Endothelial cell of umbilical vein (primary cell): Measurements from ENCODE around the gene MUC20. TPM values are rescaled to one million over a fixed set of nuclear protein-coding genes. Genes with fewer than 3 reads are reported as not detected.

ENCODE experiments used
- BruUV-seq: library from RNA; stranded (reverse); fragments of 400-500 nt; replicated peaks from 2 replicates; lab custom pipeline; 2021; lab: Mats Ljungman, UMichigan
- CTCF ChIA-PET: fragments of 300-600, 350-600 bp; sonication (Branson Sonifier 250); formaldehyde crosslinking; loops from one replicate; lab custom pipeline; 2021; ENCODE audit warnings: antibody characterized with exemption, inconsistent platforms; lab: Charles Lee
- POLR2A ChIA-PET: fragments of 300-600, 350-600 bp; sonication (Branson Sonifier 250); formaldehyde crosslinking; loops from one replicate; lab custom pipeline; 2021; ENCODE audit warnings: antibody characterized with exemption, inconsistent platforms; lab: Charles Lee
- DNase-seq: peaks from one replicate; pipeline ENCODE4 v3.0.0-alpha.2; 2011; ENCODE audit warnings: low read depth, low spot score
- FAIRE-seq: peaks from 2 replicates; lab custom pipeline; 2011; peaks lifted over from hg19 to GRCh38; lab: Jason Lieb, UNC
- H2AFZ ChIP-seq: 2 replicates; pipeline ENCODE4 v1.6.0; 2012; ENCODE audit warnings: low read depth, low read length, control low read depth, inconsistent platforms
- H3K27ac ChIP-seq: 2 replicates; pipeline ENCODE4 v1.5.1; 2011; ENCODE audit warnings: low read depth, mild to moderate bottlenecking, control low read depth, low read length, moderate library complexity; ENCODE audit not compliant: insufficient read depth
- H3K27me3 ChIP-seq, 2 experiments: 2 replicates each; pipeline versions ENCODE4 v1.6.0 to v1.6.1; 2011; ENCODE audit warnings: low read length in 2 of 2, mixed read lengths in 1 of 2; ENCODE audit not compliant: control insufficient read depth in 2 of 2, insufficient read depth in 2 of 2
- H3K36me3 ChIP-seq, 2 experiments: 2 replicates in 1 of 2; 3 replicates in 1 of 2; pipeline ENCODE4 v1.5.1; 2011; ENCODE audit warnings: low read length in 2 of 2, mild to moderate bottlenecking in 1 of 2, moderate library complexity in 1 of 2; ENCODE audit not compliant: control insufficient read depth in 2 of 2, insufficient read depth in 2 of 2; ENCODE audit errors: extremely low read depth in 1 of 2
- H3K4me1 ChIP-seq: 3 replicates; pipeline ENCODE4 v1.5.1; 2011; ENCODE audit warnings: mild to moderate bottlenecking, low read length; ENCODE audit not compliant: control insufficient read depth, insufficient read depth; ENCODE audit errors: extremely low read depth
- H3K4me2 ChIP-seq: 2 replicates; pipeline ENCODE4 v1.6.1; 2011; ENCODE audit warnings: low read length, control low read depth, mixed read lengths; ENCODE audit not compliant: insufficient read depth
- H3K4me3 ChIP-seq, 3 experiments: fragments of 200-600 bp in 1 of 3; sonication (generic), shearing (Covaris generic) in 1 of 3; replicated peaks in 1 of 3; 2 replicates each; pipeline ENCODE4 v1.5.1; 2011 to 2016; ENCODE audit warnings: control low read depth in 3 of 3, low read length in 3 of 3, mild to moderate bottlenecking in 2 of 3, inconsistent platforms in 1 of 3, low read depth in 1 of 3, moderate library complexity in 1 of 3; ENCODE audit not compliant: insufficient read depth in 1 of 3
- H3K79me2 ChIP-seq: 2 replicates; pipeline ENCODE4 v1.6.0; 2012; ENCODE audit warnings: low read length, inconsistent platforms; ENCODE audit not compliant: control insufficient read depth, insufficient read depth
- H3K9ac ChIP-seq: replicated peaks from 2 replicates; pipeline ENCODE3; 2011; ENCODE audit warnings: low read length, control low read depth; ENCODE audit not compliant: insufficient read depth; ENCODE audit errors: extremely low read depth
- H3K9me1 ChIP-seq: replicated peaks from 3 replicates; pipeline ENCODE4 v1.6.0; 2011; ENCODE audit warnings: mild to moderate bottlenecking, low read length; ENCODE audit not compliant: control insufficient read depth, insufficient read depth; ENCODE audit errors: extremely low read depth
- H3K9me3 ChIP-seq: replicated peaks from 2 replicates; pipeline ENCODE4 v1.5.1; 2012; ENCODE audit warnings: low read length, inconsistent platforms; ENCODE audit not compliant: control insufficient read depth, insufficient read depth
- H4K20me1 ChIP-seq: replicated peaks from 2 replicates; pipeline ENCODE3; 2011; ENCODE audit warnings: mild to moderate bottlenecking, low read length; ENCODE audit not compliant: control insufficient read depth, insufficient read depth; ENCODE audit errors: extremely low read depth
- EZH2 ChIP-seq: IDR thresholded peaks from 2 replicates; pipeline ENCODE4 v1.6.1; 2012; ENCODE audit warnings: borderline replicate concordance, low read depth, mild to moderate bottlenecking, moderate library complexity, low read length, inconsistent platforms; ENCODE audit not compliant: severe bottlenecking
- FOS ChIP-seq: IDR thresholded peaks from 2 replicates; pipeline ENCODE4 v1.6.1; 2011; ENCODE audit warnings: mild to moderate bottlenecking, low read length, moderate library complexity, borderline replicate concordance; ENCODE audit not compliant: insufficient read depth
- GATA2 ChIP-seq: IDR thresholded peaks from 2 replicates; pipeline ENCODE4 v1.7.0; 2011; ENCODE audit warnings: low read depth, mild to moderate bottlenecking, moderate library complexity, mixed read lengths, low read length; ENCODE audit not compliant: insufficient read length, insufficient read depth
- JUN ChIP-seq: IDR thresholded peaks from 2 replicates; pipeline ENCODE4 v1.6.1; 2011; ENCODE audit warnings: borderline replicate concordance, low read depth; ENCODE audit not compliant: insufficient read length, insufficient read depth
- MAX ChIP-seq: IDR thresholded peaks from 2 replicates; pipeline ENCODE4 v1.6.1; 2011; ENCODE audit not compliant: insufficient read depth, insufficient read length
- MYC ChIP-seq: IDR thresholded peaks from one replicate; pipeline ENCODE4 v1.6.1; 2011; ENCODE audit warnings: mild to moderate bottlenecking, low read depth, low read length
- POLR2A ChIP-seq: IDR thresholded peaks from 2 replicates; pipeline ENCODE4 v1.6.1; 2012; ENCODE audit warnings: low read depth, mild to moderate bottlenecking, control low read depth, low read length
- POLR2AphosphoS5 ChIP-seq: IDR thresholded peaks from 2 replicates; pipeline ENCODE4 v1.6.1; 2012; ENCODE audit warnings: low read depth, mild to moderate bottlenecking, control low read depth, low read length, moderate library complexity; ENCODE audit not compliant: insufficient read depth
- dilution Hi-C: fragments of 300-500 bp; cut with MboI; formaldehyde crosslinking; loops from one replicate; pipeline ENCODE4 v1.15.0; 2019; ENCODE audit warnings: low sequenced_read_pairs; ENCODE audit not compliant: extremely low pct_ligation_motif_present
- intact Hi-C: fragments of 100-400 bp; cut with micrococcal nuclease; formaldehyde crosslinking; loops from one replicate; pipeline ENCODE4 v1.10.0; 2022
- polyA plus RNA-seq, 4 experiments: library from polyadenylated mRNA; depleted of rRNA in 3 of 4; stranded (reverse) in 3 of 4; unstranded in 1 of 4; fragments of >200 nt; gene quantifications; 2 replicates each; pipeline versions ENCODE4 v1.2.1 to v1.2.3, GENCODE V29; 2011 to 2012; ENCODE audit warnings: missing spikeins in 1 of 4
- total RNA-seq: library from RNA; stranded (reverse); gene quantifications from 2 replicates; pipeline ENCODE4 v1.2.3, GENCODE V29; 2021
- TF ChIP-seq, protein P1 (sequence below), 2 donors: IDR thresholded peaks; 1 replicate in 1 of 2; 2 replicates in 1 of 2; pipeline ENCODE4 v1.5.1; 2011; ENCODE audit warnings: low read length in 2 of 2, mild to moderate bottlenecking in 2 of 2, moderate library complexity in 2 of 2, control low read depth in 1 of 2, inconsistent platforms in 1 of 2, low read depth in 1 of 2; ENCODE audit not compliant: insufficient read depth in 1 of 2; ENCODE audit errors: extremely low read depth in 1 of 2

Gene MUC20
- total and polyA plus RNA-seq, 2 donors (not counting 3 experiments of a cell fraction or from before 2014, with no cell fraction given): 0.62 TPM; not detected in 1

DNA sequence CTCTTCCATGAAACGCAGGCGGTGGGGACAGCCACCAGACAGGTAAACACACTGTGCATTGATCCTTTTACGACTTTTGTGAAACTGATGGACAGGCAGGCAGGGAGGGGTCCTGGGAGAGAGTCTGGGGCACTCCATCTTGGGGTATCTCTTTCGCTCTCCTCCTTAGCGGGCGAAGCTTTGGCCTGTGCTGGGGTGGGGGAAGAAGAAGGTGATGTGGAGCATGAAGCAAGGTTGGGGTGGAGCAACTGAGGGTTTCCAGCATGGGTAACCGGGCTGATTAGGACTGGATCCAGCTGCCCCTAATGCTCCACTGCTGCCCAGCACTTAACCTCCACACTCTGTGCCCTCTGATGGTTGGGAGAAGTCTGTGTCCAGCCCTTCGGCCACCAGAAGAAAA lies 25.6 kb downstream of the MUC20 start:
- H3K27ac ChIP-seq: no peak overlapping the region
- H3K4me1 ChIP-seq: no peaks in the 10 kb centered on the region
- H3K9me1 ChIP-seq: no peaks in the 10 kb centered on the region
- POLR2A ChIA-PET: no interaction called here
- CTCF ChIA-PET: no interaction called here
- FAIRE-seq: no peak
- H3K4me3 ChIP-seq: no peak overlapping the region
- H3K9ac ChIP-seq: no peak overlapping the region
- no peak overlapping the region for H2AFZ ChIP-seq
- no peak for DNase-seq
- H3K9me3 ChIP-seq: no peaks in the 10 kb centered on the region
- intact Hi-C loops: no loop called here
- no TSS peak for BruUV-seq
- no peaks in the 10 kb centered on the region for H4K20me1 ChIP-seq
- dilution Hi-C loops: no loop called here
- H3K79me2 ChIP-seq: no peaks in the 10 kb centered on the region
- H3K36me3 ChIP-seq: no peaks in the 10 kb centered on the region
- H3K27me3 ChIP-seq: no peaks in the 10 kb centered on the region
- no peak for TF ChIP-seq EZH2
- no peak for TF ChIP-seq POLR2AphosphoS5
- TF ChIP-seq MAX: no peak
- no peak for TF ChIP-seq FOS
- TF ChIP-seq POLR2A: no peak
- no peak for TF ChIP-seq JUN
- H3K4me2 ChIP-seq: no peak overlapping the region

GRCh38 chr3:195746751-195747150 lies 26.0 kb downstream of the MUC20 start:
- H4K20me1 ChIP-seq: no peaks in the 10 kb centered on the region
- no peak for DNase-seq

More at GRCh38 chr3:195746751-195747150, 26.0 kb downstream of the MUC20 start:
- ChIA-PET CTCF (interaction anchor here (2.0 kb wide), 1 partner anchor 103 kb away, joined by 6 read pairs; no protein-coding TSS in a partner anchor), POLR2A (no interaction called here)
- Histone ChIP-seq H2AFZ (no peak overlapping the region), H3K4me2 (no peak overlapping the region), H3K36me3 (no peaks in the 10 kb centered on the region), H3K4me1 (no peaks in the 10 kb centered on the region), H3K79me2 (no peaks in the 10 kb centered on the region), H3K9me3 (no peaks in the 10 kb centered on the region), H3K27ac (no peak overlapping the region), H3K4me3 (no peak overlapping the region), H3K9ac (no peak overlapping the region), H3K27me3 (no peaks in the 10 kb centered on the region), H3K9me1 (no peaks in the 10 kb centered on the region)
- intact Hi-C loops (no loop called here), dilution Hi-C loops (no loop called here)
- TF ChIP-seq GATA2 (no peak), FOS (no peak), JUN (no peak), MAX (no peak), EZH2 (no peak), POLR2AphosphoS5 (no peak), POLR2A (no peak), MYC (no peak)
- TF ChIP-seq, protein P1, sequence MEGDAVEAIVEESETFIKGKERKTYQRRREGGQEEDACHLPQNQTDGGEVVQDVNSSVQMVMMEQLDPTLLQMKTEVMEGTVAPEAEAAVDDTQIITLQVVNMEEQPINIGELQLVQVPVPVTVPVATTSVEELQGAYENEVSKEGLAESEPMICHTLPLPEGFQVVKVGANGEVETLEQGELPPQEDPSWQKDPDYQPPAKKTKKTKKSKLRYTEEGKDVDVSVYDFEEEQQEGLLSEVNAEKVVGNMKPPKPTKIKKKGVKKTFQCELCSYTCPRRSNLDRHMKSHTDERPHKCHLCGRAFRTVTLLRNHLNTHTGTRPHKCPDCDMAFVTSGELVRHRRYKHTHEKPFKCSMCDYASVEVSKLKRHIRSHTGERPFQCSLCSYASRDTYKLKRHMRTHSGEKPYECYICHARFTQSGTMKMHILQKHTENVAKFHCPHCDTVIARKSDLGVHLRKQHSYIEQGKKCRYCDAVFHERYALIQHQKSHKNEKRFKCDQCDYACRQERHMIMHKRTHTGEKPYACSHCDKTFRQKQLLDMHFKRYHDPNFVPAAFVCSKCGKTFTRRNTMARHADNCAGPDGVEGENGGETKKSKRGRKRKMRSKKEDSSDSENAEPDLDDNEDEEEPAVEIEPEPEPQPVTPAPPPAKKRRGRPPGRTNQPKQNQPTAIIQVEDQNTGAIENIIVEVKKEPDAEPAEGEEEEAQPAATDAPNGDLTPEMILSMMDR (IDR thresholded peaks at IDR 0.05; ENCODE audit: extremely low read depth in 1 of 2, insufficient read depth in 1 of 2, low read depth in 1 of 2, low read length in 2 of 2): no peak
- BruUV-seq: no TSS peak
- no peak for FAIRE-seq
